SHP77 treated with DMSO at 0.1 percent for 48 hours (cell line): ENCODE data around the gene CST6.

Experiments
- DNase-seq: peaks from one replicate; lab custom pipeline; 2025; lab: John Stamatoyannopoulos, UW

Gene CST6

DNA sequence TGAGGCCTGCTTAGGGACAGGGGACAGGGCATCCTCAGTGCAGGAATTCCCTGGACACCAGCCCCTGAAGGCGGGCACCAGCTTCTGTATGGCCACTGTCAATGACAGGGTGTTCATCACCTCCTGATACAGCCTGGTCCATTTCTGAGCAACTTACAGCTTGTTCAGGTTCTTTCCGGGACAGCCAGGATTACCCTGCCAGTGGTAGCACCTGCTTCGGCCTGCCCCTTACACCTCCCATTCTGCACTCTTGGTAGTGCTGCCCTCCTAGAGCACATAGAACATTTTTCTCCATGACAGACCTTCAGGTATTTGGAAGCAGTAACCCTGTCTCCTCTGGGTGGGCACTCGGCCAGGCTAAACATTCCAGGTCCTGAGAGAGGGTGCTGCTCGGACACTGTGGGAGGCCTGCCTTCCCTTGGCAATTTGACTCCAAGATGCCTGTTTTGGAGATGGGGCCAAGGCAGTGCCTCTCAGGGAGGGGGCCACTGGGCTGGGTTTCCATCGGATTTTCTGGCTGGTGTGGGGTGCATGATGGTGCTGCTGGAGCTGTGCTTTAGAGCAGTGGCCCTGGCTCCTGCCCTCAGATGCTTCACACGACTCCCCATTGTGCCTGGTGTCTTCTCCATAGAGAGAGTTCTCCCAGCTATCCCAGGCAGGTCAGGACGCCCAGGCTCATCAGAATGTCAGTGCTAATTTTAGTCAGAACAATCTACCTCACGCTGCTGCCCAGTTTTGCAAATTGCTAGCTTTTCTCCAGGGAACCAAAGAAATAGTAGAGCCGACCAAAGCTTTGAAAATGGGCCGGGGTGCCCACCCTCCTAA lies 35.9 kb downstream of the CST6 start:
- no peak for DNase-seq

GRCh38 chr11:66048547-66049323 lies 36.9 kb downstream of the CST6 start, which contains the start of gene GAL3ST3:
Gene GAL3ST3, minus strand, starts transcription at chr11:66049161. Its CDS starts 3,746 bp downstream, at chr11:66045415.
- DNase-seq = no peak

GRCh38 chr11:66050581-66051231 lies 38.9 kb downstream of the CST6 start:
- no peak for DNase-seq

DNA sequence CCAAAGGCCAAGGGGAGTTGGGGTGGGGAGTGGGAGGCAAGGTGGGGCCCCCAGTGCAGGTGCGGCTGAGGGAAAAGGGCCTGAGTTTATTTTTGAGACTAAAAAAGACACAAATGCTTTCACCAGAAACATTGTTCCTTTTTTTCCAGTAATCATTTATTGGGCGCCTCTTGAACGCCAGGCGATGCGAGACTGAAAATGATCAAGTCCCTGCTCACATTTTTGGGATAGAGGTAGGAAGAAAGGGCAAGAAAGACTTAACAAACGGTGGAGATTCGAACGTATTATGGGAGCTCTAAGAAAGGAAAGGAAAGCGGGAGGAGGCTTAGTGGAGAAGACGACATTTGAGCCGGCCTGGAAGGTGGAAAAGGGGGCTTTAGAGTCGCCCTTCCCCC lies 39.6 kb downstream of the CST6 start:
- DNase-seq = no peak

DNA sequence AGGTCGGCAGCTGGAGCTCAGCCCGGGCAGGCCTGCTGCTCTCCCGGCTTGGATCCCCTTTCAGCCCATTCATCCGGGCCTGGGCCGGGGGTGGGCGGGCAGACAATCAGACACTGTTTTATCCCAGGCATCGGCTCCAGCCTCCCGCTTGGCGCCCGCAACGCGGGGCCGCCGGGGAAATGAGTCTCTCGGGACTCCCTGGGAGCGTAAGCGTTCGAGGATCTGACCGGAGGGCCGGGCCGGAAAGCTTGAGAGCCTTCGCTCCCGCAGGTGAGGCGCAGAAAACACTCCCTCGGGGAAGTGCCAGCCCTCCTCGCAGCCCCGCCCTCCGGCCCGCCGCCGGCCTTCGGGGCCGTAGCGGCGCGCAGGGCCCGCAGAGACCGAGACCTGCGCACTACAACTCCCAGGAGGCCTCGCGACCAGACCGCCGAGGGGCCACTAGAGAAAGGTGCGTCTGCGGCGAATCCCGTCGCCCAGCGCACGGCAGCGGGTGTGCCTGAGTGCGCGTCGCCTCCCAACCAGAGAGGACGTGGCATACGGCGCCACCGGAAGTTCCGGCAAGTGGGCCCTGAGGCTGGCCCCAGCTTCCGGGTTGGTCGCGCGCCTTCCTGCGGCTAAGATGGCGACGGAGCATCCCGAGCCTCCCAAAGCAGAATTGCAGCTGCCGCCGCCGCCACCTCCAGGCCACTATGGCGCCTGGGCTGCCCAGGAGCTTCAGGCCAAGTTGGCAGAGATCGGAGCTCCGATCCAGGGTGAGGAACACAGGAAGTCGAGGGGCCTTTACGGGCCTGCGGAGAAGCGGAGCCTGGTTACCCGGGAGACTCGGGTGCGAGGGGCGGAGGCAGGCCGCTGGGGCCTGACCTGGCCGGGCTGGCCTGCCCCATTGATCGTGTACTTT lies 40.2 kb downstream of the CST6 start, which contains the start of gene SF3B2:
Gene SF3B2 (plus strand): TSS at position 599 of the 898 bp plus-strand sequence. CDS start 21 bp downstream, at position 620.
- DNase-seq = peak; percentile 89

- no peak for DNase-seq
These were observed 40.8 kb downstream of the CST6 start for GRCh38 chr11:66052664-66052982.

DNA sequence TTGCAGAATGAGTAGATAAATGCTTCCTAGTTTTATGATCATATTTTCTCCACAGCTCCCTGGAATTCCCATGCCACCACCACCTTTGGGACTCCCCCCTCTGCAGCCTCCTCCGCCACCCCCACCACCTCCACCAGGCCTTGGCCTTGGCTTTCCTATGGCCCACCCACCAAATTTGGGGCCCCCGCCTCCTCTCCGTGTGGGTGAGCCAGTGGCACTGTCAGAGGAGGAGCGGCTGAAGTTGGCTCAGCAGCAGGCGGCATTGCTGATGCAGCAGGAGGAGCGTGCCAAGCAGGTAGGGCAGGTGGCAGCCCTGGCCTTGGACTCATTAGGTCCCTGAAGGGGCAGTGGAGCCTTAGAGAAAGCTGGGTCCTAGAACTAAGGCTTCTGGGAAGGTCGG lies 43.2 kb downstream of the CST6 start:
- DNase-seq = no peak

DNA sequence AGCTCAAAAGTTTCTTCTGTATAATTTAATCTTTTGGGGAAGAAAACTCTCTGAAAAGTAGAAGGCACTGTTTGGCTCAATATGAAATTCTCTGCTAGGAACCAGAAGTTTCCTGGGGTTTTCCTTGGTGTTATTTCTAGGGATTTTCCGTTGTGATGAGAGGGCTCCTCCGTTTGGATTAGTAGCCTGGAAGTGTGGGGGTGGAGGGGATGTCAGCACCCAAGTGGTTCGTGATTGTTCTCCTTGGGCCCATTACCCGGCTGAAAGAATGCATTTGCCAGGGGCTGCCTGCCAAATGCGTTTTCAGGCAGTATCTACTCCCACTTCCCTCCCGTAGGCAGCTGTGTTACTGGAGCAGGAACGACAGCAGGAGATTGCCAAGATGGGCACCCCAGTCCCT lies 44.7 kb downstream of the CST6 start:
- no peak for DNase-seq

DNA sequence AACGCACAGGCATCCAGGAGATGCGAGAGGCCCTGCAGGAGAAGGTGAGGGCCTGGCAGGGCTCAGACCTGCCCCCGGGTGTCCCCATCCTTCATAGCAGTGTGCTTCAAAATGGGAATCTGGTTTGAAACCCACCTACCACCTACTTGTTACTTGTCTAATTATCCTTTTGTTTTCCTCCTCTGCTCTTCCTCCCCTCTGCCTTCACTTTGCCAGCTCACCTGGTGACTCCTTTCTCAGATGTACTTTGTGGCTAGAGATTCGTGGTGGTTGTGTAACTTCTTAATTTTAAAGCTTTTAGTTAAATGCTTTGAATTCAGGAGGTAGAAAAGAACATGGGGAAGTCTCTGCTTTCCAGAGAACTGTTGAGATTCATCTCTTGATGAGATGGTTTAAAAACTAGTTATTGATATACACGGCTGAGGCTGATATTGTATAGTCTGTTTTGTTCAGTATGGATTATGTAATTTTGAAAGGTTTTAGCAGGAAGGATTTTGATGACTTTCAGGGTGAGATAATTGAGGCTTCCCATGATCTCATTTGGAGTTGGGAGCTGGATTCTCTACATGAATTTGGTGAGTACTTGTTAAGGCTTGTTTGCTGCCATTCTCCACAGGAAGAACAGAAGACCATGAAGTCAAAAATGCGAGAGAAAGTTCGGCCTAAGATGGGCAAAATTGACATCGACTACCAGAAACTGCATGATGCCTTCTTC lies 48.3 kb downstream of the CST6 start:
- DNase-seq = no peak

GRCh38 chr11:66061268-66061667 lies 49.5 kb downstream of the CST6 start:
- DNase-seq = no peak

DNA sequence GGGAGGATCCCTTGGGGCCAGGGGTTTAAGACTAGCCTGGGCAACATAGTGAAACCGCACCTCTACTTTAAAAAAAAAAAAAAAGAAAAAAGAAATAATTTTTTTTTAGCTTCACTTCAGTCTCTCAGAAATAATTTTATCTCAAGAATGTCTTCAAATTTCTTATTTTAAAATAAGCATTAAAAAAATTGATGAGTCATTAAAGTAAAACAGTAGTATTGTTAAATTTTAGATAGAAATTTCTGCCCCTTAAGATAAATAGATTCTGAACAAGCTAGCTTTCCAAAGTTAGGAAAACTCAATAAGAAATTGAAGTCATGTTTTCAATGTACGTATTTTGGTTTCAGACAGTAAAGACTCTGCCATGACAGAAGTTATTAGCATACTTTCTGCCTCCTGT lies 50.6 kb downstream of the CST6 start:
- no peak for DNase-seq
